H9 (cell line): ENCODE measurements around the gene ZNF304. TPM values are rescaled to one million over a fixed set of nuclear protein-coding genes. Genes with fewer than 3 reads are reported as not detected.

ENCODE experiments used
- DNase-seq: peaks from one replicate; pipeline ENCODE4 v3.0.0-alpha.2; 2017
- H2AFZ ChIP-seq: one replicate; pipeline ENCODE4 v1.6.1; 2013; ENCODE audit warnings: mild to moderate bottlenecking, low read length, control low read depth, moderate library complexity
- H2AK5ac ChIP-seq: 2 replicates; pipeline ENCODE4 v1.6.1; 2013; ENCODE audit warnings: low read length, control low read depth, mixed read lengths; ENCODE audit not compliant: insufficient read length
- H2BK120ac ChIP-seq: one replicate; pipeline ENCODE4 v1.6.1; 2013; ENCODE audit warnings: low read depth, mild to moderate bottlenecking, low read length, control low read depth, inconsistent platforms; ENCODE audit not compliant: poor library complexity, severe bottlenecking
- H2BK12ac ChIP-seq: 2 replicates; pipeline ENCODE4 v1.6.1; 2013; ENCODE audit warnings: low read length, control low read depth, mixed read lengths, low read depth; ENCODE audit not compliant: insufficient read length
- H2BK15ac ChIP-seq: 2 replicates; pipeline ENCODE4 v1.6.1; 2013; ENCODE audit warnings: low read depth, low read length, control low read depth
- H2BK20ac ChIP-seq: one replicate; pipeline ENCODE4 v1.6.1; 2013; ENCODE audit warnings: low read depth, mild to moderate bottlenecking, low read length, control low read depth, inconsistent platforms; ENCODE audit not compliant: poor library complexity, severe bottlenecking
- H2BK5ac ChIP-seq: 2 replicates; pipeline ENCODE4 v1.6.1; 2013; ENCODE audit warnings: low read length, control low read depth, mixed read lengths; ENCODE audit not compliant: insufficient read length
- H3K14ac ChIP-seq: 2 replicates; pipeline ENCODE4 v1.6.1; 2013; ENCODE audit warnings: low read length, control low read depth; ENCODE audit not compliant: insufficient read depth
- H3K18ac ChIP-seq: 2 replicates; pipeline ENCODE4 v1.6.1; 2013; ENCODE audit warnings: low read depth, mild to moderate bottlenecking, mixed read lengths, low read length, control low read depth; ENCODE audit not compliant: insufficient read length
- H3K23ac ChIP-seq: 2 replicates; pipeline ENCODE4 v1.6.1; 2013; ENCODE audit warnings: low read length, control low read depth, mixed read lengths, low read depth; ENCODE audit not compliant: insufficient read length
- H3K23me2 ChIP-seq: 2 replicates; pipeline ENCODE4 v1.6.1; 2013; ENCODE audit warnings: low read depth, mild to moderate bottlenecking, mixed read lengths, low read length, control low read depth; ENCODE audit not compliant: insufficient read length, poor library complexity, severe bottlenecking
- H3K27ac ChIP-seq: 2 replicates; pipeline ENCODE4 v1.5.1; 2013; ENCODE audit warnings: low read length, control low read depth, mixed read lengths, low read depth; ENCODE audit not compliant: insufficient read length
- H3K27me3 ChIP-seq: 2 replicates; pipeline ENCODE4 v1.6.1; 2013; ENCODE audit warnings: low read length, control low read depth, inconsistent platforms; ENCODE audit not compliant: insufficient read depth
- H3K4ac ChIP-seq: 2 replicates; pipeline ENCODE4 v1.6.1; 2013; ENCODE audit warnings: low read depth, mild to moderate bottlenecking, control low read depth, inconsistent platforms, low read length, moderate library complexity
- H3K4me1 ChIP-seq: 2 replicates; pipeline ENCODE4 v1.6.1; 2013; ENCODE audit warnings: low read length, control low read depth, inconsistent platforms; ENCODE audit not compliant: insufficient read depth
- H3K4me2 ChIP-seq: 2 replicates; pipeline ENCODE4 v1.6.1; 2013; ENCODE audit warnings: low read length, control low read depth, mixed read lengths; ENCODE audit not compliant: insufficient read length, insufficient read depth
- H3K56ac ChIP-seq: 2 replicates; pipeline ENCODE4 v1.6.1; 2013; ENCODE audit warnings: low read depth, mild to moderate bottlenecking, mixed read lengths, low read length, control low read depth; ENCODE audit not compliant: insufficient read length
- H3K79me1 ChIP-seq: 2 replicates; pipeline ENCODE4 v1.6.1; 2013; ENCODE audit warnings: low read depth, mild to moderate bottlenecking, moderate library complexity, low read length, control low read depth, inconsistent platforms; ENCODE audit not compliant: insufficient read depth, poor library complexity, severe bottlenecking
- H3K79me2 ChIP-seq: 2 replicates; pipeline ENCODE4 v1.6.1; 2013; ENCODE audit warnings: low read length, control low read depth, inconsistent platforms; ENCODE audit not compliant: insufficient read depth
- H3K9ac ChIP-seq: 2 replicates; pipeline ENCODE4 v1.6.1; 2013; ENCODE audit warnings: low read length, control low read depth, mixed read lengths; ENCODE audit not compliant: insufficient read length; ENCODE audit errors: extremely low read depth
- H3K9me3 ChIP-seq: one replicate; pipeline ENCODE4 v1.6.1; 2013; ENCODE audit warnings: low read depth, low read length, inconsistent platforms; ENCODE audit not compliant: control insufficient read depth
- H3T11ph ChIP-seq: one replicate; pipeline ENCODE4 v1.6.1; 2013; ENCODE audit warnings: mild to moderate bottlenecking, low read length, control low read depth, inconsistent platforms
- H4K20me1 ChIP-seq: one replicate; pipeline ENCODE4 v1.6.1; 2013; ENCODE audit not compliant: control insufficient read depth, insufficient read length, insufficient read depth
- H4K5ac ChIP-seq: 2 replicates; pipeline ENCODE4 v1.6.1; 2013; ENCODE audit warnings: low read depth, mild to moderate bottlenecking, mixed read lengths, low read length, control low read depth; ENCODE audit not compliant: insufficient read length
- H4K8ac ChIP-seq: replicated peaks from 2 replicates; pipeline ENCODE4 v1.6.1; 2013; ENCODE audit warnings: low read length, control low read depth, mixed read lengths, low read depth; ENCODE audit not compliant: insufficient read length
- H4K91ac ChIP-seq: 2 replicates; pipeline ENCODE4 v1.6.1; 2013; ENCODE audit warnings: low read depth, mild to moderate bottlenecking, moderate library complexity, mixed read lengths, low read length, control low read depth; ENCODE audit not compliant: insufficient read length
- H3K27ac Mint-ChIP-seq, 3 experiments: 2 replicates in 2 of 3; 3 replicates in 1 of 3; pipeline ENCODE4 v1.8.0; 2020 to 2021; ENCODE audit warnings: mixed read lengths in 3 of 3, mild to moderate bottlenecking in 1 of 3, moderate library complexity in 1 of 3
- H3K27me3 Mint-ChIP-seq: 2 replicates; pipeline ENCODE4 v1.8.0; 2021; ENCODE audit warnings: low read depth, mild to moderate bottlenecking, moderate library complexity, mixed read lengths
- H3K36me3 Mint-ChIP-seq, 3 experiments: 2 replicates in 2 of 3; 3 replicates in 1 of 3; pipeline ENCODE4 v1.8.0; 2020 to 2021; ENCODE audit warnings: low read depth in 3 of 3, mixed read lengths in 3 of 3; ENCODE audit not compliant: insufficient read depth in 1 of 3
- H3K4me1 Mint-ChIP-seq, 2 experiments: 2 replicates each; pipeline ENCODE4 v1.8.0; 2020; ENCODE audit warnings: mixed read lengths in 2 of 2
- H3K4me3 Mint-ChIP-seq, 2 experiments: 2 replicates in 1 of 2; 3 replicates in 1 of 2; pipeline ENCODE4 v1.8.0; 2020 to 2021; ENCODE audit warnings: mild to moderate bottlenecking in 2 of 2, mixed read lengths in 2 of 2, moderate library complexity in 1 of 2
- H3K9me3 Mint-ChIP-seq, 2 experiments: 2 replicates in 1 of 2; 3 replicates in 1 of 2; pipeline ENCODE4 v1.8.0; 2020; ENCODE audit warnings: mild to moderate bottlenecking in 2 of 2, mixed read lengths in 2 of 2, moderate library complexity in 1 of 2
- WGBS: extraction: QIAGEN DNeasy Blood & Tissue Kit; methylation state at CpG from one replicate; pipeline ENCODE4 v1.1.7; 2013; ENCODE audit warnings: missing lambda C conversion rate, low lambda C conversion rate, mixed read lengths; ENCODE audit not compliant: insufficient read length; ENCODE audit errors: extremely low coverage; 5-methylcytosine and 5-hydroxymethylcytosine counted together
- total RNA-seq: library from RNA; stranded (reverse); gene quantifications from 2 replicates; pipeline ENCODE4 v1.2.1, GENCODE V29; 2021
- TF ChIP-seq, protein P1 (sequence below): fragments of 200-600 bp; sonication (generic); conservative IDR thresholded peaks from 3 replicates; pipeline ENCODE4 v1.8.0; 2021; ENCODE audit warnings: antibody characterized with exemption, mild to moderate bottlenecking

Gene ZNF304
- total RNA-seq, 1 experiment from 2014 or later, result 13.5 TPM

DNA sequence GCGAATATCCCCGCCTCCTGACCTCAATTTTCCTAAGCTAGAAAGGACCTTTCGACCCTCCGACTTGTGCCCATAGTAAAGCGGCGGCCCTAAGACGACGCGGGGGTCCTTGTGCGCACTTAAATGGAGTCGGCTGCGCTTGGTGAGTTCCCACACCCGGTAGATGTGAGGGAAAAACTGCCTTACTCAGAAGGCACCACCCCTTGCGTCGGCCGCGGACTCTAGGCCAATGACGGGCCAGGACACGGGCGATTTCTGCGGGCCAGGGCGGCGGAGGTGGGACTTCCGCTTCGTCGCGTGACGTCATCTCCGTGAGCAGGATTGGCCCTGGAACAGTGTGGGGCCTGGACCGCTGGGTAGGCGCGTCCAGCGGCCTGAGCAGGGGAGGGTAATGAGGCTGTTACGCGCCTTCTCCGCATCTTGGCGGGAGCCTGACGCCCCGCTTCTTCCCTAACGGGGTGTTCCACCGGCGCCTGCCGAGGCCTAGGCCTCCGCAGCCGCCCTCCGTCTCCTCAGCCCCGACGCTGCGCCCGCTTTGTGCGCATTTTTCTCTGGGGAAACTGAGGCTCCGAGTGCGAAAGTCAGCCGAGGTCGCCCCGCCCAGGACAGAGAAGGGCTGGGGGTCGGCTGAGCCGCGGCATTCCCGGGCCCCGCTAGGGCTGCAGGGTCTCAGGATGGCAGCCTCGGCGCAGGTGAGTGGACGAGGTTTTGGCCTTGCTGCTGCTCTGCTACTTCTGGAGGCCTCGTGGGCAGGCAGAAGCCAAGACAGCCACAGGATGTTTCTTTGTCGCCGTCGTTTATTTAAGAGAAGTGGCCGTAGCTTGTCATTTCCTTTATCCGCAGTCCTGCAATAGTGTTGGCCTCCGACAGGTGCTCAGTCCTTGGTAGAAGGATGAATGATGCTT is 30.6 kb upstream of the ZNF304 start, which contains the start of gene ZNF543:
ZNF543 (plus strand) TSS at position 293 of the 905 bp plus-strand sequence; CDS start at position 675, 382 bp downstream.
- DNase-seq, result peak; percentile 98
- H2BK5ac ChIP-seq, result no peak within 1 kb of the TSS
- Mint-ChIP-seq H3K36me3 (peaks cover 1 to 16% (median 16%) of the 10 kb centered on the region in 3 experiments), H3K27me3 (peaks cover 13% of the 10 kb centered on the region), H3K27ac (peak within 1 kb of the TSS; percentile 84 to 99 (median 96)), H3K9me3 (no peaks in the 10 kb centered on the region), H3K4me1 (peaks cover 23 to 31% of the 10 kb centered on the region in 2 experiments), H3K4me3 (peak within 1 kb of the TSS; percentile 80 to 90)
- H4K91ac ChIP-seq, result no peak within 1 kb of the TSS
- H2BK15ac ChIP-seq, result no peak within 1 kb of the TSS
- no peaks in the 10 kb centered on the region for H3K79me1 ChIP-seq
- H3K23me2 ChIP-seq, result no peaks in the 10 kb centered on the region
- no peak within 1 kb of the TSS for H2AK5ac ChIP-seq
- H3K9me3 ChIP-seq, result no peaks in the 10 kb centered on the region
- no CpG with 5 or more reads among the region's 71 CpGs for WGBS
- H3K14ac ChIP-seq, result peak within 1 kb of the TSS; percentile 71
- no peaks in the 10 kb centered on the region for H4K20me1 ChIP-seq
- peaks cover 2% of the 10 kb centered on the region; the same call in 1 of the 2 replicates for H3K79me2 ChIP-seq
- H2BK120ac ChIP-seq, result no peak within 1 kb of the TSS
- H2BK12ac ChIP-seq, result no peak within 1 kb of the TSS
- H3T11ph ChIP-seq, result no peak within 1 kb of the TSS
- peak within 1 kb of the TSS; percentile 75 for H3K9ac ChIP-seq
- H3K27ac ChIP-seq, result no peak within 1 kb of the TSS
- no peak within 1 kb of the TSS for H4K8ac ChIP-seq
- no peak within 1 kb of the TSS for H3K23ac ChIP-seq
- H2BK20ac ChIP-seq, result no peak within 1 kb of the TSS
- H4K5ac ChIP-seq, result no peak within 1 kb of the TSS
- no peaks in the 10 kb centered on the region for H3K27me3 ChIP-seq
- H3K56ac ChIP-seq, result no peak within 1 kb of the TSS
- peak within 1 kb of the TSS; percentile 28 for H3K18ac ChIP-seq
- H3K4me2 ChIP-seq, result peak within 1 kb of the TSS; percentile 81
- TF ChIP-seq, protein P1, sequence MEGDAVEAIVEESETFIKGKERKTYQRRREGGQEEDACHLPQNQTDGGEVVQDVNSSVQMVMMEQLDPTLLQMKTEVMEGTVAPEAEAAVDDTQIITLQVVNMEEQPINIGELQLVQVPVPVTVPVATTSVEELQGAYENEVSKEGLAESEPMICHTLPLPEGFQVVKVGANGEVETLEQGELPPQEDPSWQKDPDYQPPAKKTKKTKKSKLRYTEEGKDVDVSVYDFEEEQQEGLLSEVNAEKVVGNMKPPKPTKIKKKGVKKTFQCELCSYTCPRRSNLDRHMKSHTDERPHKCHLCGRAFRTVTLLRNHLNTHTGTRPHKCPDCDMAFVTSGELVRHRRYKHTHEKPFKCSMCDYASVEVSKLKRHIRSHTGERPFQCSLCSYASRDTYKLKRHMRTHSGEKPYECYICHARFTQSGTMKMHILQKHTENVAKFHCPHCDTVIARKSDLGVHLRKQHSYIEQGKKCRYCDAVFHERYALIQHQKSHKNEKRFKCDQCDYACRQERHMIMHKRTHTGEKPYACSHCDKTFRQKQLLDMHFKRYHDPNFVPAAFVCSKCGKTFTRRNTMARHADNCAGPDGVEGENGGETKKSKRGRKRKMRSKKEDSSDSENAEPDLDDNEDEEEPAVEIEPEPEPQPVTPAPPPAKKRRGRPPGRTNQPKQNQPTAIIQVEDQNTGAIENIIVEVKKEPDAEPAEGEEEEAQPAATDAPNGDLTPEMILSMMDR, result no peak
- H3K4ac ChIP-seq, result no peak within 1 kb of the TSS
- no peak within 1 kb of the TSS for H2AFZ ChIP-seq
- H3K4me1 ChIP-seq, result no peaks in the 10 kb centered on the region
